CD4-positive, alpha-beta T cell (primary cell): ENCODE results near the gene PTPN23. TPM values are rescaled to one million over a fixed set of nuclear protein-coding genes. Genes with fewer than 3 reads are reported as not detected.

Source experiments
- ATAC-seq: fragments of 200-7000 bp; cut with Tn5 transposase; one replicate; pipeline ENCODE4 v1.10.0; 2022; ENCODE audit warnings: mild to moderate bottlenecking; ENCODE audit not compliant: poor library complexity
- CTCF ChIA-PET: fragments of 350-600 bp; sonication (Branson Sonifier 250); formaldehyde crosslinking; loops from one replicate; lab custom pipeline; 2021; ENCODE audit warnings: antibody characterized with exemption, inconsistent platforms; lab: Charles Lee
- POLR2A ChIA-PET: fragments of 350-600 bp; sonication (Branson Sonifier 250); formaldehyde crosslinking; loops from one replicate; lab custom pipeline; 2021; ENCODE audit warnings: antibody characterized with exemption, inconsistent platforms; lab: Charles Lee
- DNase-seq, 14 experiments: peaks; one replicate each; pipeline ENCODE4 v3.0.0-alpha.2; 2013 to 2020; ENCODE audit warnings: mixed read lengths in 2 of 14
- H3K27ac ChIP-seq, 2 donors: one replicate each; pipeline versions ENCODE4 v1.5.1 to v1.7.0; 2013; ENCODE audit warnings: low read length in 2 of 2, low read depth in 1 of 2, mild to moderate bottlenecking in 1 of 2
- H3K27me3 ChIP-seq, 2 experiments: 1 replicate in 1 of 2; 2 replicates in 1 of 2; pipeline versions ENCODE4 v1.6.1 to v1.7.0; 2013; ENCODE audit warnings: low read length in 2 of 2, control low read depth in 1 of 2, mild to moderate bottlenecking in 1 of 2, moderate library complexity in 1 of 2; ENCODE audit not compliant: insufficient read depth in 2 of 2, control insufficient read depth in 1 of 2
- H3K36me3 ChIP-seq: one replicate; pipeline ENCODE4 v1.6.1; 2013; ENCODE audit warnings: low read length, control low read depth; ENCODE audit not compliant: insufficient read depth
- H3K4me1 ChIP-seq: one replicate; pipeline ENCODE4 v1.6.1; 2013; ENCODE audit warnings: low read length, control low read depth; ENCODE audit not compliant: insufficient read depth
- H3K4me3 ChIP-seq: one replicate; pipeline ENCODE4 v1.5.1; 2013; ENCODE audit warnings: mild to moderate bottlenecking, low read length, moderate library complexity
- H3K9me3 ChIP-seq, 2 experiments: 1 replicate in 1 of 2; 2 replicates in 1 of 2; pipeline versions ENCODE4 v1.6.1 to v1.7.0; 2013; ENCODE audit warnings: low read length in 2 of 2, mild to moderate bottlenecking in 2 of 2, control low read depth in 1 of 2, moderate library complexity in 1 of 2; ENCODE audit not compliant: control insufficient read depth in 1 of 2, insufficient read depth in 1 of 2
- H3K27ac Mint-ChIP-seq: one replicate; pipeline ENCODE4 v1.8.0; 2020; ENCODE audit warnings: mixed read lengths
- H3K27me3 Mint-ChIP-seq: one replicate; pipeline ENCODE4 v1.8.0; 2021; ENCODE audit warnings: mixed read lengths
- H3K36me3 Mint-ChIP-seq: one replicate; pipeline ENCODE4 v1.8.0; 2021; ENCODE audit warnings: low read depth, mixed read lengths
- H3K4me1 Mint-ChIP-seq: one replicate; pipeline ENCODE4 v1.8.0; 2021; ENCODE audit warnings: low read depth, mixed read lengths
- H3K4me3 Mint-ChIP-seq: one replicate; pipeline ENCODE4 v1.8.0; 2020; ENCODE audit warnings: mild to moderate bottlenecking, mixed read lengths
- H3K9me3 Mint-ChIP-seq: one replicate; pipeline ENCODE4 v1.8.0; 2020; ENCODE audit warnings: mixed read lengths
- CTCF ChIP-seq: fragments of 200-600 bp; IDR thresholded peaks from one replicate; pipeline ENCODE4 v1.8.0; 2022; ENCODE audit warnings: antibody characterized with exemption, mild to moderate bottlenecking
- intact Hi-C, 2 experiments: fragments of 100-400 bp; cut with DNase I in 1 of 2; cut with micrococcal nuclease in 1 of 2; formaldehyde crosslinking; loops; one replicate each; pipeline versions ENCODE4 v1.15.1 to v1.9.0; 2023 to 2025; cut with DNase I, micrococcal nuclease
- total RNA-seq, 174 experiments: library from RNA in 2 of 174; stranded (reverse) in 2 of 174; gene quantifications; one replicate each; pipeline ENCODE4 v1.2.3 and lab custom pipeline; 2021 to 2026

PTPN23 gene
- total RNA-seq, 2 experiments from 2014 or later, result 27.3 to 35.7 TPM

GRCh38 chr3:47419083-47420043 is 38.5 kb downstream of the PTPN23 start:
- Mint-ChIP-seq H3K9me3 (no peaks in the 10 kb centered on the region), H3K36me3 (peaks cover 44% of the 10 kb centered on the region)
- POLR2A ChIA-PET, result no interaction called here

GRCh38 chr3:47420044-47420430 is 39.2 kb downstream of the PTPN23 start:
- peaks cover 12% of the 10 kb centered on the region for H3K4me1 Mint-ChIP-seq
- peaks cover 17% of the 10 kb centered on the region for H3K4me1 ChIP-seq
- CTCF ChIA-PET, result interaction anchor here (1.3 to 2.8 kb wide), 3 partner anchors 56 to 369 kb away, joined by 3 to 51 read pairs (median 6); partner anchors contain the start of gene SCAP
- H3K9me3 ChIP-seq, result no peaks in the 10 kb centered on the region
- no peak overlapping the region for H3K27ac Mint-ChIP-seq
- POLR2A ChIA-PET, result interaction anchor here (2.1 kb wide), 1 partner anchor 39 kb away, joined by 8 read pairs; the partner anchor contains the start of gene PTPN23
- no peak for ATAC-seq
- no peaks in the 10 kb centered on the region for H3K27me3 ChIP-seq
- peaks cover 44% of the 10 kb centered on the region for H3K36me3 Mint-ChIP-seq
- H3K4me3 ChIP-seq, result no peak overlapping the region
- no peaks in the 10 kb centered on the region for H3K27me3 Mint-ChIP-seq
- TF ChIP-seq CTCF, result no peak
- H3K4me3 Mint-ChIP-seq, result no peak overlapping the region
- H3K36me3 ChIP-seq, result peaks cover 54% of the 10 kb centered on the region
- DNase-seq, result peak in 1 of 14 experiments; percentile 16
- no peak overlapping the region for H3K27ac ChIP-seq
- intact Hi-C loops, result loop anchor here (2.0 to 5.0 kb wide), 4 partner anchors 361 to 572 kb away; partner anchors contain the start of genes DHX30 (in 1 of the 2) and SMARCC1 (in 1 of the 2)
- no peaks in the 10 kb centered on the region for H3K9me3 Mint-ChIP-seq

More at GRCh38 chr3:47419083-47420043, 38.5 kb downstream of the PTPN23 start:
- Histone ChIP-seq H3K27me3 (no peaks in the 10 kb centered on the region), H3K4me3 (no peak overlapping the region), H3K36me3 (peaks cover 53% of the 10 kb centered on the region), H3K27ac (no peak overlapping the region), H3K4me1 (peaks cover 17% of the 10 kb centered on the region), H3K9me3 (no peaks in the 10 kb centered on the region)
- ATAC-seq (no peak), DNase-seq (peak in 1 of 14 experiments; percentile 16)
- H3K27ac Mint-ChIP-seq, result peak overlapping the region; percentile 69
- no peak overlapping the region for H3K4me3 Mint-ChIP-seq
- CTCF ChIA-PET, result no interaction called here
- H3K27me3 Mint-ChIP-seq, result no peaks in the 10 kb centered on the region
- intact Hi-C loops, result loop anchor here (2.0 to 5.0 kb wide), 4 partner anchors 361 to 573 kb away; partner anchors contain the start of genes DHX30 (in 1 of the 2) and SMARCC1 (in 1 of the 2)
- H3K4me1 Mint-ChIP-seq, result peaks cover 12% of the 10 kb centered on the region
- no peak for TF ChIP-seq CTCF
